HG02798 (cell line): Measurements from ENCODE around the gene GNB5.

Experiments
- ATAC-seq: cut with Tn5 transposase; IDR thresholded peaks from one replicate; pipeline ENCODE4 v1.9.1; 2021; ENCODE audit warnings: mild to moderate bottlenecking; ENCODE audit not compliant: unreplicated experiment, poor library complexity

The GNB5 gene

GRCh38 chr15:52208306-52208946 lies 17.2 kb upstream of the GNB5 start:
- ATAC-seq, result peak; percentile 83

DNA sequence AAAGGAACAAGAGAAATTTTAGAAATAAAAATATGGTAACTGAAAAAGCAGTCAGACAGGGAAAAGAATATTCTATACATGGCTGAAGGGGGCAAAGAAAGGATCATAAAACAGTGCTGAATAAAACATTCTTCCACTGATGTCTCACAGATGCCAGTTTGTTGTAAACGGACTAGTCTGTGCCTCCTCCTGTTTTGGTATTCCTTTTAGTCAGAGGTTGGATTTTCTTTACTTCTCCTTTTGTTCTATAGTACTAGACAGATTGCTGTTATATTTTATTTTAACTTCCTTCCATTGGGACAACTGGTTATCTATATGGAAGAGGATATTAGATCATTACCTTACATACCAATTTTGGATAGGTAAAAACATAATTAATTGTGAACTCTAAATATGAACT lies 16.0 kb upstream of the GNB5 start:
- ATAC-seq, result no peak

DNA sequence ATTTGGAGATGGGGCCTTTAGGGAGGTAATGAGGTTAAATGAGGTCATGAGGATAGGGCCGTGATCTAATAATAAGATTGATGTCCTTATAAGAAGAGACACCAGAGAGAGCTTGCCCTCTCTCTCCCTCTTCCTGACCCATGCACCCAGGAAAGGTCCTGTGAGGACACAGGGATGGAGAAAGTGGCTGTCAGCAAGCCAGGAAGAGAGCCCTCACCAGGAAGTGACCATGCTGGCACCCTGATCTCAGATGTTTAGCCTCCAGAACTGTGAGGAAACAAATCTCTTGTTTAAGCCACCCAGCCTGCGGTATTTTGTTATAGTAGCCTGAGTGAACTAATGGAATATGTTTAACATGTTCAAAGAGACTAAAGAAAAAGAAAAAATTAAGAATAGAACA lies 15.3 kb upstream of the GNB5 start:
- no peak for ATAC-seq

- no peak for ATAC-seq
Measured at GRCh38 chr15:52204657-52205056, 13.5 kb upstream of the GNB5 start.

DNA sequence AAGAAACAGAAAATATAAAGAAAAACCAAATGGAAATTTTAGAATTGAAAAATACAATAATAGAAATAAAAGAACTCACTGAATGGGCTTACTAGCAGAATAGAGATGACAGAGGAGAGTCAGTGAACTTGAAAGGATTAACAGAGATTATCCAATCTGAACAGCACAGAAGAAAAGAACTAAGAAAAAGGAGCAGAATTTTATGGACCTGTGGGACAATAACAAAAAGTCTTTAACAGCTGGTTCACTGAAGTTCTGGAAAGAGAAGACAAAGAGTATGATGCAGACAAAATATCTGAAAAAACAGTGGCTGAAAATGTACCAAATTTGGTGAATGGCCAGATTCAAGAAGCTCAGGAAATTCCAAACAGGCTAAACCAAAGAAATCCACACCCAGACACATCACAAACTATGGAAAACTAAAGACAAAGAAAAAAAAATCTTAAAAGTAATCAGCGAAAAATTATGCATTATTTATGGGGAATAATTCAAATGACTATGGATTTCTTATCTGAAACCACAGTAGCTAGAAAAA lies 9.7 kb upstream of the GNB5 start:
- ATAC-seq, result no peak

DNA sequence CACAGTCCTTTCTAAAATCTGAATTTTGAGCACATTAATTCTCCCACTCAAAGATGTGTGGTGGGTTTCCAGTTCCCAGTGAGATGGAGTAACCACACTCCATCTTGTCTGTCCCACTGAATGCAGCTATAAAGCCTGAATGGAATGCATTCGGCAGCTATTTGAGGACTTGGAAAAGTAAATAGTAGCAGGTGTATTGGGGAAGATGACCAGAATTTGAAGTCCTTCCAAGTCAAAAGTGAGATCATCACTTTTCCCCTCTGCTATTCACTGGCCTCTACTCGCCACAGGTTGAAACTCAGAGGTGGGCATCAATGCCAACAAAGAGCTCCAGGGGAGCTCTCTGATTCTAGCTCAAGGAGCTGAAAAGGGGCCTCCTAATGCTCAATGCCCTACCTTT lies 8.1 kb upstream of the GNB5 start:
- ATAC-seq, result no peak

GRCh38 chr15:52196891-52197290 lies 5.7 kb upstream of the GNB5 start:
- no peak for ATAC-seq

DNA sequence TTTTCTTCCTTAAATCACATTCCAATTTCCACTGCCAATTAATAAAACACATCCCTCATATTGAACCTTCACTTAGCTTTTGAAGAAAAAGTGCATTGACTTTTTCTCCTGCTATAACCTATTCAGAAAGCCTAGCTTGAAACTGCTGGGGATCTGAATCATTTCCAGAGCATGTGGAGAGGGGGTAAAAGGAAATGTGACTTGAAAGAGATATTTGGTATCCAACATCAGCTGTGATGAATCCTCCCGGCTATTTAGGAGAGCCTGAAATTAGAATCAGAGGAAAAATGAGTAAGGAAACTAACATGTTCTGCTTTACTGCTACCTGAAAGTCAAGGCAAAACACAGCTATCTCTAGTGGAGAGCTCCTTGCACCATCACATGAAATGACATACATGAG lies 2.6 kb upstream of the GNB5 start:
- no peak for ATAC-seq

DNA sequence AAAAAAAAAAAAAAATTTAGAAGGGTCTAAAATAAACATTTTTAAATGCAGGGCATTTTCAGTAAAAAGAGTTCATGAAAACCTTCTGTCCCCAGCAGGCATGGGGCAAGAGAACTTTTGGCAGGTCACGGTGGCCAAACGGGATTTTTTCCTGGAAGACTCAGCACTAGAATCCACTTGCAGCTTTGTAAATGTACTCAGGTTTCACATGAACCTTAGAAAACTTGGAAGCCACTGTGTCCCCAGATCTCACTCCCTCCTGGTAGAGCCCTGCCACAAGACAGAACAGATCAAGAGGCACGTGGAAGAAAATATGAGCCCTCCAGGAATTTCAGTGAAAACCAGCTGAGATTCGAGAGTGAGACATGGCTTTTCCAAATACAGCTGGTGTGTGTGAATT lies 2.1 kb upstream of the GNB5 start:
- ATAC-seq, result no peak

DNA sequence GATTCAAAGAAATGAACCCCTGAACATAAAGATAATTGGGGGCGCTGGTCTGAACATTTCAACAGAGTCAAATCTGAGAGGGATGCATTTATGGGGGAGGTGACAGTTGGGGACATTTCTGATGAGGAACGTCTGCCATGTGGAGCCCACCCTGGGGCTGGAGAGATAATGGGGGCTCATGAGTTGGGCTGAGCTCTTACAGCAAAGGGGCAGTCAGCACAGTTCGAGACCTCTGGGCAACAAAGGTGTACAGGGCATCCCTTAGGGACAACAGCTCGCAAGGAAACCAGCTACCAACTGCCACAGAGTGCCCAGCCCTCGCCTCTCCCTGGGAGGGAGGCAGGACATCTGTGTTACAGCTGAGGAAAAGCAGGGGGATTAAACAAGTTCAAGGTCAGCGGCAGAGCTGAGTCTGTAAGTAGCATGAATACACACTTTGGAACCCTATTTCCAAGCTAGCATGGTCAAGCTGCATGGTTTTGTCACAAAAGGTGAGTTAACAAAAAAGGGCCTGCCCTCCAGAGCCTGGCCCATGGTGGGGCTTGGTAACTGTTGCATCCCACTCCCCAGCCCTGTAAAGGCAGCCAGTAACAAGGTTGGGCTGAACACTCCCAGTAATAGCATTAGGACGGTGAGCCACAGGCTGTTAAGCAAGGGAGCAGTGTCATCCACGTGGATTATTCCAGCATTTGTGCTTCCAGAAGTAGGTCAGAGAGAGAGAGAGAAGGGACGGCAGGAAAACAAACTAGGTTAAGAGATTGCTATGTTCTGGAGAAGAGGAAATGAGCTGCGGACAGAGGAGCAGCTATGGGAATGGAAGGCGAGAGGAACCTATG lies 4.3 kb downstream of the GNB5 start:
- no peak for ATAC-seq

DNA sequence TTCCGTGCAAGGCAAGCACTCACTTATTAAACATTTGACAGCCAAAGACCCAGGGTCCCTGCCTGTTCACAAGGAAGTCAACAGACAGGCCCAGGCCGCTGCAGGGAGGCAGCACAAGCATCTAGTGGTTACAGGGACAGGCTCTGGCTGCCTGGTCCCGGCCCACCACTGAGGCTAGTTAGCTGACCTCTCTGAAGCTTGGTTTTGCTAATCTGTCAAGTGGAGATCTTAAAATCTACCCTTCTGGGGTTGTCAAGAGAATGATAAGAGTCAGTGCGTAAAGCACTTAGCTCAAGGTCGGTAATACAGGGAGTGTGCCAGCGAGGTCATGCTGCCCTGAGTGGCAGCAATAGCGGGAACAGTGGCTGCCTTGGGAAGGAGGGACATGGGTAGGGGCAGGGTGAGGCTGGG lies 6.0 kb downstream of the GNB5 start:
- ATAC-seq, result no peak

- ATAC-seq, result no peak
Measured at GRCh38 chr15:52184721-52185120, 6.5 kb downstream of the GNB5 start.

DNA sequence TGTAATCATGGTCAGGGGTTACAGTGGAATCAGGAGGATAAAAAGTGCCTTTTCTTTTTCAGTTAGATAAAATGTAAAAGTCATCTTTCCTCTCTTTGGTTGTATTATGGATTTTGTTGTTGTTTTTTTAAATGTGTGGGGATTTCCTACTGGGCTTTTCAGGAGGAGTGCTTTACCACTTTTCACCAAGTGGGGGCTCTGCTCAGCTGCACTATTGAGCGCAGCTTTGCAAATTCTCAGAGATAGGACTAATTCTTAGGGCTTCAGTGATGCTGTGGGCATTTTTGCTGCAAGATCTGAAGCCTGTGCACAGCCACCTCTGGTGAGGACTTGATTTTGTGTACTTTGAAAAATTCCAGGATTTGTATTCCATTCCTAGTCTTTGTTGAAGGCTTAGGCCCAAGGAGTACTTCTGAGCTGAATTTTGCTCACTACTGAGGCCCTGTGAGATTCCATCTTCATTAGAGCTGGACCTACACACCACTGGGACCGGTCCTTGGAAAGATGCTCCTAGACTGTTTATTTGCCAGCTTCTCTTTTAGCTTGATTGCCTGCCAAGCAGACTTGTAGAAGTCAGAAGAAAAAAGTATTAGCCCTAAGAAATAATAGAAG lies 7.5 kb downstream of the GNB5 start:
- no peak for ATAC-seq

GRCh38 chr15:52181938-52182780 lies 9.0 kb downstream of the GNB5 start:
- ATAC-seq, result no peak

- ATAC-seq, result no peak
Measured at GRCh38 chr15:52180851-52181450, 10.2 kb downstream of the GNB5 start.

DNA sequence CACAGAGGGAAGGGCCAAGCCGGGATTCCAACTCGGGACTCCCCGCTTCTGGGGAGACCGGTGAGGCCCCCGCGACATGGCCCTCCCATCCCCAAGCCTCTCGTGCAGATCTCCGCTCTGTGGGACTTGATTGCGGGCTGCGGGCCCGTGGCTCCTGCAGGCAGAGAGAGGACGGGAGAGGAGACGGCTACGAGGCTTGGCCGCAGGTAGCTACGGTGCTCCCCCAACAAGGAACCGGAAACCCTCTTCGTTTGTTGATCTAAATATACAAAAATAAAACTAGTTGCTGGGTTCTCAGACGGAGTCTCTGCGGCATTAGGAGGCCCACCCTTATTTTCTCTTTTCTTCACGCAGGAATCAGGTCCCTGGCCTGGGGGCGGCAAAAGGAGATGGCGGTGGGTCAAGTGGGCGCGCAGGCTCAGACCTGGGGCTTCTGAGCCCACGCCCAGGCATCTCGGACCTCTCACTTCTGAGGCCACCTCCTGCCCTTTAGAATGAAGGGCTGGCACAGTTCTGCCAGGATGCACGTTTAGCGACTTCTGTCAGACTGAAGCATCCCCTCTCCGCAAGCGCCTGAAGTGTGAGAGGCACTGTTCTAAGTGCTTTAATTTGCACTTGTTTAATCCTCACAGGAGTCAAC lies 10.9 kb downstream of the GNB5 start:
- ATAC-seq, result peak; percentile 23

- ATAC-seq, result peak; percentile 89
Measured at GRCh38 chr15:52179278-52180195, 11.7 kb downstream of the GNB5 start.

- ATAC-seq, result no peak
Measured at GRCh38 chr15:52178765-52179164, 12.4 kb downstream of the GNB5 start.

- ATAC-seq, result no peak
Measured at GRCh38 chr15:52172869-52173268, 18.3 kb downstream of the GNB5 start.
